GM18907 (cell line): ENCODE measurements around the gene SOBP.
"Not testable (repeated sequence)": the region's sequence is repeated elsewhere in the genome, so short reads cannot be mapped to it uniquely, and the experiment has no call there.

Experiments used
- ATAC-seq: cut with Tn5 transposase; IDR thresholded peaks from one replicate; pipeline ENCODE4 v1.9.1; 2021; ENCODE audit warnings: mild to moderate bottlenecking, moderate library complexity; ENCODE audit not compliant: unreplicated experiment

SOBP gene

DNA sequence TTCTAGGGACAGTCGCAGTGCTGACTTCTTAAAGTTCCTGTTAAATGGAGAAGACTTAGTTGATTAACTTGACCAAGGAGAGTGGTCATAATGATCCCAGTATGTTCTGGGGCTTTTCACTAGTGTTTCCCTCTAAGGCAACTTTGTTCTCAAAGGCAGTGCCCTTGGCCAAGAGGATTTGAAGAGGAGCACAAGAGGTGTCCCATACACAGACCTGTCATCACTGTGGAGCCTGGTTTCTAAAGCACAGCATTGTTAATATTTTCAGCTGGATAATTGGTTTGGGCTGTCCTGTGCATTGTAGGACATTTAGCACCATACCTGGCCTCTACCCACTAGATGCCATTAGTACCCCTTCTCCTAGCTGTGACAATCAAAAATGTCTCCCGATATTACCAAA, 30.8 kb downstream of the SOBP start:
- ATAC-seq, result not testable (repeated sequence)

DNA sequence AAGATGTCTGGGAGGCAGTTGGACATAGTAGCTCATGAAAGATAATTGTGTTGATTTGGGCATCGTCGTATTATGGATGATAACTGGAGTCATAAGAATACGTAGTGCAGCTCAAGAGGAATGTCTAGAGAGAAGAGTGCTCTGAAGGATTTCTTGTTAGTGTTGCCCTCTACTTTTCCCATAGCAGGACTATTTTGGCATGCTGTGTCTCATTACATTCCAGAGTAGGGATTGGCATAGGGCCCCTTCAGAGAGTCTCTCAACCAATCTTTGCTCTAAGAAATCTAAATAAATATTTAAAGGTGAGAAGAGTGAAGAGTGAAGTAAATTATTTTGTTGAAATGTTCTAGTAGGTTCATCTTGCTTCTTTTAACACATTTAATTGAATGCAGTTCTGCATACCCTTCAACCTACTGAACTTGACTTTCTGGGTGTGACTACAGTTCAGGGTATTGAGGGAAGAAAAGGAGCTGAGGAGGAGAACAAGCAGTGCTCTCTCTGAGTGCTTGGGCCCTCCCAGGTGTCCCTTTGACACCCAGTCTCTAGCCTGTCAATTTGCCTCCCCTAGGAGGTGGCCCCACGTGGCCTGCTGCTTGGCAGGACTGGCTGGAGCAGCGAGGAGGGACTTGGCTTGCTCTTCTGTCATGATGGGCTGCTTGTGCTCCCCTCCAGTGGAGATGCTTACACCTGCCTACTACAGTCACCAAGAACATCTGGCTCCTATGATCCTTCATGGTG, 33.3 kb downstream of the SOBP start:
- ATAC-seq, result no peak

DNA sequence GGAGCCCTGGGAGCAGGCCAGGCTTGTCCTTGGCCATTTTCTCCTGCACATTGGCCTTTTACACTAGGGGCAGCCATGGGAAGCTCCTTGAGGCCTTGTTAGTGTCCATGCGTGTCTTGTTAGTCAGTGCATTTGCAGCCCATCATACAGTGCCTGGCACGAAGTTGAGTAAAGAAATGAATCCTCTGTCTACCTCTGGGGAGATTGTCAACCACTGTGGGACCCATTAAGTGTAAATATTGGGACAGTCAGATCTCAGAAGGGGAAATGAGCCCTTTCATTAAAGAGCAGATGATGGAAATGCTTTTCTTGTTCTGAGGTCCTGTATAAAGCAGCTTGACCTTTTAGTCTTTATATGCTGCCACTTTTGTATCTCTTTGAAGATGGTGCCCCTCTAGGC, 33.9 kb downstream of the SOBP start:
- no peak for ATAC-seq

DNA sequence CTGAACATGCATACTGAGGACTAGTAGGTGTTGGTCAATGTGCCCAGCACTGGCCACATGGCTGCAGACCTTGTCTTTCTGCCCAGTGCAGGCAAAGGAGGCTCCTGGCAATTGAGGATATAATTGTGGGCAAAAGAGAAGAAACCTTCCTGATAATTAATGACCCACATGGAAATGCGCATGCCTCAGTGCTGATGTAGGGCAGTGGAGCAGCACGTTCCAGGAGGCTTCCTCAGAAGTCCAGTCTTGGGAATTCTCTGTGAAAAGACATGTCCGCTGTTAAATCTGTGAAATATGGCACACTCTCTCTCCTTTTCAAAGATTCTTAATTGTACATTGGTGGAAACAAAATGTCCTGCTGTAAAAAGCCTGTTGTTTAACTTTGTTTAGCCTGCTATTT, 34.7 kb downstream of the SOBP start:
- ATAC-seq, result no peak

DNA sequence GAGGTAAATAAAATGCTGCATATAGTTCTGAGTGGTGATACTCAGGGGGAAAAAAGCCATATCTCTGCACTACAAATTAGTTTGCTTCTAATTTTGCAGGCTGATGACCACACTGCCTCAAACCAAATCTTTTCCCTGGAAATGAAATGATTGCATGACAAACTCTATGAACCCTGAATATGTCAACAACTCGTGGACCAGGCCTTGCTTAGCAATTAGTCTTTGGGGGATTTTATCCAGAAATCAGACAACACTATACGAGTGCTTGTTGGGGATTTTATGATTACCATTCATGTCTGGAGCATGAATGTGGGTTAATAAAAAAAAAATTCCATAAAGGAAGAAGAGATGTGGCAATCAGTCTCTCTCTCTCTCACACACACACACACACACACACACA, 42.0 kb downstream of the SOBP start:
- no peak for ATAC-seq

DNA sequence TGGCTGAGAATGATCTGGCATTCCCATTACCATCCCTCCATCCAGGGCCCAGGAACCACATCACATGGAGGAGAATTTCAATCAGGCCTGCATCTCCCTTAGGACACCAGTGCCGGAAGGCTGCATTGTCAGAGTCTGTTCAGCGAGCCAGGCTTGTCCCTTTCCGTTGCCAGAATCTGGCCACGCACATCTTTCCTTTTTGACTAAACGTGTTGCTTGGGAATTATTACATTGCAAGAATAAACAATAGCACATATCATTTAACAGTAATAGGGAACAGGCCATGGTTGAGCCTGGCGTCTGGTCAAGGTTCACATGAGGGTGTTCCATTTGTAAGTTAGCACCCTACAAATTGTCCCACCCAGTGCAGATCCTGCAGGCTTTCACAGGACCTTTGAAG, 42.8 kb downstream of the SOBP start:
- no peak for ATAC-seq

DNA sequence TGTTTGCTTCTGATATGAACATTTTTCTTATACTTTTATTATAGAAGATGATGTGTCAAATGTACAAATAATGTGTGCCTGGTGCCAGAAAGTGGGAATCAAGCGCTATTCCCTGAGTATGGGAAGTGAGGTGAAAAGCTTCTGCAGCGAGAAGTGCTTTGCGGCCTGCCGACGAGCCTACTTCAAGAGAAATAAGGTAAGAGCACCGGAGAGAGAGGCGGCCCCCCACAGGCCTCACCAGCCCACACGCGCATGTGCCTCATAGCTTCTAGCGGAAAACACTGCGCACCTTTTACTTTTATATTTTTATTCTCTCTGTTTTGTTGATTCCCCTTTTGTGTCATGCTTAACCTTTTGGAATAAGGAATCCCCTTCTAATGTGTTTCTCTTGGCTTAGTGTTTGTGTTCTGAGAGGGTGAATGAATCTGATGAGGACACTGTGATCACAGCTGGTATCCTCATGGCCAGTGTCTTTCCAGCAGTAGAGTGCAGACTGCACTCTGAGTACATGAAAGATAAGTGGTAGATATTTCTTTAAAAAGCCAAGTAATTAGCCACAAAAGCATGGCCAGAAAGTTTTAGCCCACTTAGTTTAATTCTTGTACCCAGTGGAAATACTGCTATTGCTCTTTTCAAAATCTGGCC, 43.6 kb downstream of the SOBP start:
- no peak for ATAC-seq

DNA sequence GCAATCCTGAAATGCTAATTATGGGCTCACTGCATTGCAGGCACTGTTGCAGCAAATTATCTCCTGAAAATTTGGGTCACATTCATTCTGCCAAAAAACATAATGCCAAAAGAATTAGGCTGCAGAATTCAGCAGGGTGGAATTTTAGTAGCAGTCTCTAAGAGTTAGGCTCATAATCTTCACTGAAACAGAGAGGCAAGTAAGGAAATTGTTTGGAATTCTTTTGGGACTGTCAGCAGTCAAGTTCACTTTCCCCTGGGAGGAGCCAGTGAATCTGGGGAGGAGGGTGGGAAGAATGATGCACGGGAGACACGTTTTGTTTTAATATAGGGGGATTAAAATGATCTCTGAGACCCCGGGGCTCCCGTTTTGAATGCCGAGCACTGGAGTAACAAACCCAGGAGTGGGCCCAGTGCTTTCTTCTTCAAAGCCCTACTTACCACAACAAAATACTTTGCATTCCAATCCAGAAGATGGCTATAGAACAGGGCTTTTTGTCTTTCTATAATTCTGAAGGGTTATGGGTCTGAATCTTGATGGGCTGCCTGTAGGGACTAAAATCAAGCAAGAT, 44.7 kb downstream of the SOBP start:
- ATAC-seq, result no peak

DNA sequence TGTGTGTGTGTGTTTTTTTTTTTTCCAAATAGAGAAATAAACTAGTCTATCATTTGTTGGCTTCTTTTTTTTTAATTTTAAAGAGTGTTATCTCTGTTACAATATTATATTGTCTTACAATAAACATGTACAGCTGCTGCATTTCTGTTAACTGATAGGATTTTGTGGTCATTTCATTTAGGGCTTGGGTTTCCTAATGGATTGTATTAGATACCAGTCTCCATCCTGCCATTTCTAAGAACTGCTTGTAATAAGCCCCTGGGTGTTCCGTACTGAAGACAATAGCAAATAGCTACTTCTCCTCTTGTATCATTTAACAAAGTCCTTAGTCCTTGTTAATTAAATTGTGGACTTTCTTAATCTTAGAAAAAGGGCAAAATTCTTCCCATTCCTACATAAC, 45.7 kb downstream of the SOBP start:
- no peak for ATAC-seq

DNA sequence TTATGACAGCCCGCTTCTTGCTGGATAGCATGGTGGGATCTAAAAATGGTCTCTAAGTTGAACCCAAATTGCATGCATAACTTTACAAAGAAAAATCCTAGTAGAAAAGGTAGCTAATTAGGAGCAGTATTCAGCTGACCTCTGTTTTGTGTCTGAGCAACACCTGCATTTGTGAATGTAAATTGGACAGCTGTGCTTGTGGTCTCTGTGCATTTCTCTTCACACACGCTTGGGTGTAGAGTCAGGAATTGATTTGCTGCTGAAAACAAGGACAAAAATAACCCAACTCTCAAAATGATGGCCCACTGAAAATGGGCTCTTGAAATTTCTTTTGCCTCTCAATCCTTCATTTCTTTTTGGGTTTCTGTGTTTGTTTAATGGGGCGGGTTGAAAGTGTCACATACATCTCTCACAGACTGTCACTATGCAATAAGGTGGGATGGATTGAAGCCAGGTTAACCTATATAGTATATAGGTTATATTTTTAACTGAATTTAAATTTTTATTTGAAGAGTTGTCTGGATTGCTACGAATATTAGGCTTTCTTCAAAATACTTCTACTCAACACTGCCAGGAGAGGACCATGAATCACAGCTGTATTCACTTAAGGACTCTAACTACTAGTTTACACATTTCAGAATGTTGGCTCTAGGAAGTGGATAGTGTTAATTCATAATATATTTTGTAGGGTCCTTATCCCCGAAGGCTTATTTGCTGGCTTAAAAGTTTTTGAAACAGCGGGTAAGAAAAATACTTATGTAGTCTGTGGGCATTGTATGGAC, 46.5 kb downstream of the SOBP start:
- ATAC-seq, result no peak

DNA sequence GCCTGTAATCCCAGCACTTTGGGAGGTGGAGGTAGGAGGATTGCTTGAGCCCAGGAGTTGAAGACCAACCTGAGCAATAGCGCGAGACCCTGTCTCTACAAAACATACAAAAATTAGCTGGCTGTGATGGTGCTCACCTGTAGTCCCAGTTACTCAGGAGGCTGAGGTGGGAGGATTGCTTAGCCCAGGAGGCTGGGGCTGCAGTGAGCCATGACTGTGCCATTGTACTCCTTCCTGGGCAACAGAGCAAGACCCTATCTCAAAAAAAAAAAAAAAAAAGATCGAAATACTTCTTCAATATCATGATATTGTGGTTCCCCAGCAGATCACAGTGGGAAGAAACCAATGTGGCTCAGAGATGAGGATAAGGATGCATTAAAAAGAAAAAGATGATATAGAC, 47.6 kb downstream of the SOBP start:
- no peak for ATAC-seq

DNA sequence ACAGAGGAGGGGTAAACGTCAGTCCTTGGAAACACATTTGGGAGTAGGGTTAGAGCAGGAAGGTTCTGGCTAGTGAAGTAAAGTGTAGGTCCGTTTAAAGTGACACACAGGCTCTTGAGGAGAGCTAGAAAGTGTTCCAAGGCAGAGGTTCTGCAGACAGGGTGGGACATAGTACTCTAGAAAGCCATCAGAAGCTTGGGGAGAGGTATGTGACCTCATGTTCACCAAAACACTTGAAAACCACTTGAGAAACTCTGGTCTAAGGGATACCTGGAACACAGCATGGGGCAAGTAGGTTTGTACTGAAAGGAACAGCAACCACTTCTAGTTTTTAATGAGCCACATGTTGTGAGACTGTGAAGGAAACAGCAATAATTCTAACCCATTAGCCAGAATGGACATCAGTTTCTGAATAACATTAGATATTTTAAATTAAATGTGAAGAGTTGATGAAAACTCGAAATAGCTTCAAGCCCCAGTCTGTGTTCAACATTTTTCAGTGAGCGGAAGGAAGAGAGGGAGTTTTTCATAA, 49.0 kb downstream of the SOBP start:
- no peak for ATAC-seq

DNA sequence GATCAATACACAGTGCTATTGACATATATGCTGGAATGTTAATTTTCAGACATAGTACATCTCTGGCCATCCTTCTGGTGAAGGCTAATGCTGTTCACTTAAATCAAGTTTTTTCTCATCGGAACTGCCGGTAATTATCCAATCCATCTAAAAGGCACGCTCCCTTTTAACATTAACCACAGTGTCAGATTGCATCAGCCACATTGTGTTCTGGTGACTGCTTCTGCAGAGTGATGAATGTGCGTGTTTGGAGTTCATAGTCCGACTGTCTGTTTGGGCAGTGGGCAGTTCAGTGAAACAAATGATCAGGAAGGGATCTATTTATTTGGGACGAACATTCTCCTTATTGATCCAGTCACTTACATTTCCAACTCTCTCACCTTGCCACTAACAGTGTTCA, 49.5 kb downstream of the SOBP start:
- ATAC-seq, result no peak

DNA sequence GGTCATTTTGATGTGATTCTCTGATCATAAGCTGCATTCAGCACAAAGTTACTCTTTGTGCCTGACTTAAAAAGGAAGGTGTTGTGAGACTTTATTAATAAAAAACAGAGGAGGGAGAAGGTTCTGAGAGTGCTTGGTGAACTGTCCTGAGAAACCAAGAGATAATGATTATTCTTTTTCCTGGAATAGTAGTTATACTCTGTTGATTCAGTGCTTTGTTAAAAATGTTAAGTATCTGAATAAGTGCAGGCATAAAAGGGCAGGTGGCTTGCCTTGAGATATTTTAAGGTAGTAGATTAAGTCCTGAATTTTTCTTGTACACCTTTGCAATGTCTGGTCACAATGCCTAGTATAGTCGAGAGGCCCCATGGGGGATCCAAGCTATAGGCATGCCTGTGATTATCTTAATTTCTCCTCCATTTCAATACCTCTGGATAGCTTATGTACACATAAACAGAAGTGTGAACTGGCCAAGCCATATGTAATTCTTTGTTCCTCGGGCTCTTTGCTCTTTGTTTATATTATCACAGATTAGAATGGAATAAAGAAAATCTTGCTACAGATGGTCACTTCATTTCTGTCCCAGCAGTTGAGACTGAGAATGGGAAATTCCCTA, 50.0 kb downstream of the SOBP start:
- no peak for ATAC-seq

DNA sequence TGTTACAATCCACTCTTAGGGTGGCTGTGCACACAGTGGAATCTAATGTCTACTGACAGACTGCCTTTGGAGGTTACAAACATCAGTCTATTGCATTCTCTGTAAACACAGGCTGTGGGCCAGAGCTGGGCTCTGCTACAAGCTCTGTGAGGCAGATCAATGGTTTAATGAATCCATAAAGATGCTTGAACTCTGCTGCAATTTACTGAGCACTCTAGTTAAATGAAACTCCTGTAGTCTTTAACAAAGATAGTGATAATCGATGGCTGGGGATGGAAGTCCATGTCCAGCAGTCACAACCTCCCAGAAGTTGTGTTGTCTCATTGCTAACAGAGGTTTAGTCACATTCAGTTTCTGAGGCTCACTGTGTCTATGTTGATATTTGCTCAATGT, 50.5 kb downstream of the SOBP start:
- ATAC-seq, result no peak

DNA sequence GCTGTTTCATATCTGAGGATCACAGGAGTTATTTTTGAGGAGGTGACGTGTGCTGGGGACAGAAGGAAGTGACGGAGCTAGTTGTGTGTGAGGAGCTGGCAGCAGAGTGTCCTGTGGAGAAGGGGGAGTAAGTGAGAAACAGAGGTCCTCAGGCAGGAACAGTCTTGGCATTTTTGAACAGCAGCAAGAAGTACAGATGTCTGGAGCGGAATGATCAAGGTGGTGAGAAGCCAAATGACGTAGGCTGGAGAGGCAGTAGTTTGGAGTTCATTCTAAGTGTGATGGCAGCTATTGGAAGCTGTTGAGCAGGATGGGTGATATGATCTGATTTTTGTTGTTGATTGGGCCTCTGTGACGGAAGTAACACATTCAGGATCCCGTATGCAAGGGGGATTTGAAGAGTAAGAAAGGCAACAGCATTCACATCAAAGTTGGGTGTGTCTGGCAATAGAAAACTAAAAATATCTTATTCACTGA, 52.3 kb downstream of the SOBP start:
- no peak for ATAC-seq

DNA sequence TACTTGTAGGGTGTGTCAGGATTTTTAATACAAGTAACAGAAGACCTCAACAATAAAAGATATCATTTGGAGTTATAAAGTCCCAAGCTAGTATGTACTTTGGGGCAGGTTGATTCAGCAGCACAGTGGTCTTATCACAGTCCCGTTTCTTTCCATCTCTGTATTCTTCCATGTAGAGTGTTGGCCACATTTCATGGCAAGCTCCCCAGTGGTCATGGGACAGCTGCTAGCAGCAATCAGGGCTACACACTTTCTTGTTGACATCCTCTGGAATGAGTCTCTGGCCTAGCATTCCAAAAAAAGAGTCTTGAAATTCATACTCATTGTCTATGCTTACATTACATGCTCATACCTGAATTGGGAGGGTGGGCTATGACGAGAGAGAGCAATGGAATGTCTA, 53.2 kb downstream of the SOBP start:
- no peak for ATAC-seq

DNA sequence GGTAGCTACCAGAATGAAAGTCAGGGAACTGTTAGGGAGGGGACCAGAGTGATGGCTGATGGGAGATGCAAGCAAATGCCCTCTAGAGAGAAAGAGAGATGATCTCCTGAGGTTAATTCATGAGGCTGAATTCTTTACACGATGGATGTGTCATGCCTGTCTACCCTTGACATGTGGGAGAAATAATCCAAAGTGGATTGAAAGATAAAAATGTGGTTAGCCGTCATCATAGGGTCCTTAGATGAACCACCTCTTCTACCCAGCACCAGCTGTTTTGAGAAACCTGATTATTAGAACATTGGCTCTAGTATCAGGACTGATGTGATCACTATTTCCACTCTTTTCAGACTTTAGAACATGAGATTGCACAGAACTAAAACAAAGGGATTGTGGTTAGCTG, 53.6 kb downstream of the SOBP start:
- no peak for ATAC-seq

DNA sequence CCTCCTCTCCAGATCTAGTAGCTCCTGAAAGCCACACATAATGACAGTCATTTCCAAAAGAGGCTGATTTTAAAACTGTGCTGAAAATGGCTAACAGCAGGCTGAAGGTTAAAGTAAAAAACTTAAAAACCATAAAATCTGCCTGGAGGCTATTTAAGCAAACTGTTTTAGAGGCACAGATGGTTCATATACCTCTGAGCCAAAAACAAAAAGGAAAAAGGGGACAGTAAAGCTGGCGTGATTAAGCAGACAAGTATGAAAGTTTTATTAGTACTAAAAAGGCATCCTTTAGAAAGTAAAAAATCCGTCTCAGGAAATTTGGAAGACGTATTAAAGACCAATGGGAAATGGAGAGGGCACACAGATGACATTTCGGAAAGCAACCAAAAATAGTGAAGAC, 55.8 kb downstream of the SOBP start:
- ATAC-seq, result no peak

DNA sequence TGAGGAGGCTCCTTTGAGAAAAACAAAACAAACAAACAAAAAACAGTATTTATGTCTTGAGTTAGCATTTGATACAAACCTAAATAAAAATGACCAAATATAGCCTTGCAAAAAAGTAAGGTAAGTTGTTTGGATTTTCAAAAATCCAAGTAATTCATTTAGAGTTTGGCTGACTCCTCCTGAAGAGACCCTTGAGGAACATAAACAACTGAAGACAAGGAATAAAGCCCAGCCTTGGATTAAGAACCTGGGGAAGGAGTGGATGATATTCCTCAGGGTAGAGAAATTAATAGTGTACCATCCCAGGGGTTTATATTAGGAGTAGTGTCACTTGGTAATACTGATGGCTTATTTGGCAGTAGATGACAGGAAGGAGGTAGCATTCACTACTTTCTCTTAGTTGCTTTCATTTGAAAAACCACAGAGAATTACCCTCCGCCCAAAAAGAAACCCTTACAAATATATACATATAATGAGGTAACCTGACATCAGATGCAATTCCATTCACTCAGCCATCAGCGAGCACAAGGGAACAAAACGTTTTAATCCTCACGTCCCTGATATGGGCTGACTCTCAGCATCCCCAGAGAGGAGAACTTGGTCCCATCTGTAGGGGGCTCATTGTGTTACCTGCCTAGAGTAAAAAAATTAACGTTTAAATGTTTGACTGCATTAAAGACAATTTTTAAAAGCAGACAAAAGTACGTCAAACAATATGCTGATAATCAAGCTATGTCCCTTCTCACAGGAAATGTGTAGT, 57.0 kb downstream of the SOBP start:
- no peak for ATAC-seq
